Activated naive CD8-positive, alpha-beta T cell treated with anti-CD3 and anti-CD28 coated beads, Interleukin-2, amount 10 ng/mL, durations not matched to agents 7 days and 5 days (primary cell): ENCODE measurements around the gene TMED4. TPM values are rescaled to one million over a fixed set of nuclear protein-coding genes. Genes with fewer than 3 reads are reported as not detected.
"Not testable (repeated sequence)": the region's sequence is repeated elsewhere in the genome, so short reads cannot be mapped to it uniquely, and the experiment has no call there.

Experiments used
- ATAC-seq: fragments of 150-1000 bp; cut with Tn5 transposase; one replicate; pipeline ENCODE4 v1.10.0; 2021; ENCODE audit warnings: low read depth, moderate library complexity
- POLR2A ChIA-PET: fragments of 350-600 bp; sonication (Branson Sonifier 250); formaldehyde crosslinking; loops from one replicate; lab custom pipeline; 2021; ENCODE audit warnings: antibody characterized with exemption; lab: Charles Lee
- DNase-seq: peaks from one replicate; pipeline ENCODE4 v3.0.0; 2021
- H3K27ac Mint-ChIP-seq: one replicate; pipeline ENCODE4 v1.8.0; 2022; ENCODE audit warnings: mild to moderate bottlenecking, mixed read lengths
- H3K27me3 Mint-ChIP-seq: one replicate; pipeline ENCODE4 v1.8.0; 2022; ENCODE audit warnings: mild to moderate bottlenecking, moderate library complexity, mixed read lengths
- H3K36me3 Mint-ChIP-seq: one replicate; pipeline ENCODE4 v1.8.0; 2021; ENCODE audit warnings: mild to moderate bottlenecking, mixed read lengths
- H3K4me1 Mint-ChIP-seq: one replicate; pipeline ENCODE4 v1.8.0; 2021; ENCODE audit warnings: mixed read lengths
- H3K4me3 Mint-ChIP-seq: one replicate; pipeline ENCODE4 v1.8.0; 2022; ENCODE audit warnings: mild to moderate bottlenecking, moderate library complexity, mixed read lengths
- H3K9me3 Mint-ChIP-seq: one replicate; pipeline ENCODE4 v1.8.0; 2021; ENCODE audit warnings: mixed read lengths
- total RNA-seq, 2 experiments: library from RNA; stranded (reverse); gene quantifications; one replicate each; pipeline ENCODE4 v1.2.3, GENCODE V29; 2021

TMED4 gene
- total RNA-seq, 2 experiments from 2014 or later: 91.4 to 94.3 TPM

- ATAC-seq: no peak
- Mint-ChIP-seq H3K36me3 (peaks cover 12% of the 10 kb centered on the region), H3K27me3 (peaks cover 2% of the 10 kb centered on the region), H3K4me1 (peaks cover 5% of the 10 kb centered on the region), H3K27ac (no peak overlapping the region), H3K9me3 (no peaks in the 10 kb centered on the region), H3K4me3 (no peak overlapping the region)
- POLR2A ChIA-PET: interaction anchor here (0.7 kb wide), 1 partner anchor 71 kb away, joined by 5 read pairs; no protein-coding TSS in a partner anchor
- no peak for DNase-seq
These were observed 19.9 kb downstream of the TMED4 start for GRCh38 chr7:44561962-44562621.

GRCh38 chr7:44561481-44561880, 20.6 kb downstream of the TMED4 start:
- H3K27me3 Mint-ChIP-seq: peaks cover 2% of the 10 kb centered on the region
- peaks cover 12% of the 10 kb centered on the region for H3K36me3 Mint-ChIP-seq
- H3K4me1 Mint-ChIP-seq: peaks cover 4% of the 10 kb centered on the region
- H3K4me3 Mint-ChIP-seq: no peak overlapping the region
- H3K27ac Mint-ChIP-seq: no peak overlapping the region
- no peaks in the 10 kb centered on the region for H3K9me3 Mint-ChIP-seq
- POLR2A ChIA-PET: no interaction called here
- DNase-seq: no peak
- ATAC-seq: no peak

GRCh38 chr7:44559485-44559884, 22.5 kb downstream of the TMED4 start:
- Mint-ChIP-seq H3K27ac (no peak overlapping the region), H3K4me1 (no peaks in the 10 kb centered on the region), H3K4me3 (no peak overlapping the region), H3K9me3 (no peaks in the 10 kb centered on the region), H3K27me3 (peaks cover 5% of the 10 kb centered on the region), H3K36me3 (peaks cover 3% of the 10 kb centered on the region)
- DNase-seq: no peak
- ATAC-seq: no peak
- POLR2A ChIA-PET: no interaction called here

- no peaks in the 10 kb centered on the region for H3K9me3 Mint-ChIP-seq
- no peaks in the 10 kb centered on the region for H3K4me1 Mint-ChIP-seq
- H3K36me3 Mint-ChIP-seq: no peaks in the 10 kb centered on the region
- no peak overlapping the region for H3K27ac Mint-ChIP-seq
- POLR2A ChIA-PET: no interaction called here
- H3K4me3 Mint-ChIP-seq: no peak overlapping the region
- peaks cover 14% of the 10 kb centered on the region for H3K27me3 Mint-ChIP-seq
- ATAC-seq (no peak), DNase-seq (no peak)
These were observed 24.5 kb downstream of the TMED4 start for GRCh38 chr7:44557485-44557884.

GRCh38 chr7:44555350-44555749, 26.7 kb downstream of the TMED4 start:
- ATAC-seq (no peak), DNase-seq (no peak)
- Mint-ChIP-seq H3K27ac (no peak overlapping the region), H3K4me3 (no peak overlapping the region), H3K9me3 (no peaks in the 10 kb centered on the region), H3K27me3 (peaks cover 14% of the 10 kb centered on the region), H3K4me1 (no peaks in the 10 kb centered on the region), H3K36me3 (no peaks in the 10 kb centered on the region)
- POLR2A ChIA-PET: no interaction called here

GRCh38 chr7:44552473-44553005, 29.5 kb downstream of the TMED4 start:
- POLR2A ChIA-PET, H3K9me3 Mint-ChIP-seq, ATAC-seq, H3K4me3 Mint-ChIP-seq, DNase-seq, H3K36me3 Mint-ChIP-seq, H3K27ac Mint-ChIP-seq, H3K4me1 Mint-ChIP-seq: not testable (repeated sequence)
- H3K27me3 Mint-ChIP-seq: peaks cover 15% of the 10 kb centered on the region

GRCh38 chr7:44549457-44549856, 32.6 kb downstream of the TMED4 start:
- H3K27me3 Mint-ChIP-seq: peaks cover 17% of the 10 kb centered on the region
- H3K9me3 Mint-ChIP-seq: no peaks in the 10 kb centered on the region
- DNase-seq (no peak), ATAC-seq (no peak)
- peaks cover 2% of the 10 kb centered on the region for H3K4me1 Mint-ChIP-seq
- H3K36me3 Mint-ChIP-seq: no peaks in the 10 kb centered on the region
- no peak overlapping the region for H3K4me3 Mint-ChIP-seq
- POLR2A ChIA-PET: interaction anchor here (1.2 kb wide), 1 partner anchor 299 kb away, joined by 4 read pairs; the partner anchor contains the start of gene H2AZ2
- H3K27ac Mint-ChIP-seq: no peak overlapping the region

- POLR2A ChIA-PET: interaction anchor here (1.2 kb wide), 1 partner anchor 299 kb away, joined by 4 read pairs; the partner anchor contains the start of gene H2AZ2
- ATAC-seq: no peak
These were observed 33.1 kb downstream of the TMED4 start for GRCh38 chr7:44548893-44549292.

GRCh38 chr7:44547536-44548231, 34.3 kb downstream of the TMED4 start:
- ATAC-seq (no peak), DNase-seq (no peak)
- peaks cover 2% of the 10 kb centered on the region for H3K4me1 Mint-ChIP-seq
- H3K27me3 Mint-ChIP-seq: peaks cover 10% of the 10 kb centered on the region
- no peak overlapping the region for H3K27ac Mint-ChIP-seq
- H3K36me3 Mint-ChIP-seq: no peaks in the 10 kb centered on the region
- H3K4me3 Mint-ChIP-seq: no peak overlapping the region
- POLR2A ChIA-PET: no interaction called here
- no peaks in the 10 kb centered on the region for H3K9me3 Mint-ChIP-seq

More at GRCh38 chr7:44548893-44549292, 33.1 kb downstream of the TMED4 start:
- peaks cover 2% of the 10 kb centered on the region for H3K4me1 Mint-ChIP-seq
- no peak for DNase-seq
- no peak overlapping the region for H3K4me3 Mint-ChIP-seq
- H3K27ac Mint-ChIP-seq: no peak overlapping the region
- no peaks in the 10 kb centered on the region for H3K36me3 Mint-ChIP-seq
- peaks cover 16% of the 10 kb centered on the region for H3K27me3 Mint-ChIP-seq
- no peaks in the 10 kb centered on the region for H3K9me3 Mint-ChIP-seq

- no peaks in the 10 kb centered on the region for H3K36me3 Mint-ChIP-seq
- DNase-seq (no peak), ATAC-seq (no peak)
- H3K4me1 Mint-ChIP-seq: peaks cover 2% of the 10 kb centered on the region
- H3K4me3 Mint-ChIP-seq: no peak overlapping the region
- H3K27ac Mint-ChIP-seq: no peak overlapping the region
- POLR2A ChIA-PET: no interaction called here
- H3K27me3 Mint-ChIP-seq: peaks cover 6% of the 10 kb centered on the region
- H3K9me3 Mint-ChIP-seq: no peaks in the 10 kb centered on the region
These were observed 40.0 kb downstream of the TMED4 start for GRCh38 chr7:44541876-44542610.

- Mint-ChIP-seq H3K4me1 (no peaks in the 10 kb centered on the region), H3K27me3 (peaks cover 2% of the 10 kb centered on the region), H3K4me3 (no peak within 1 kb of the TSS), H3K9me3 (no peaks in the 10 kb centered on the region), H3K36me3 (no peaks in the 10 kb centered on the region), H3K27ac (no peak within 1 kb of the TSS)
- no peak for DNase-seq
- no peak for ATAC-seq
- POLR2A ChIA-PET: no interaction called here
These were observed 40.8 kb downstream of the TMED4 start, which contains the start of gene NPC1L1 for GRCh38 chr7:44541028-44541869. NPC1L1 (minus strand) TSS chr7:44541330; CDS start chr7:44541259, 71 bp downstream.

GRCh38 chr7:44540592-44541027, 41.4 kb downstream of the TMED4 start:
- Mint-ChIP-seq H3K36me3 (no peaks in the 10 kb centered on the region), H3K27me3 (peaks cover 2% of the 10 kb centered on the region), H3K27ac (no peak overlapping the region), H3K9me3 (no peaks in the 10 kb centered on the region), H3K4me1 (no peaks in the 10 kb centered on the region), H3K4me3 (no peak overlapping the region)
- POLR2A ChIA-PET: no interaction called here
- ATAC-seq (no peak), DNase-seq (no peak)
